DOHH2 (cell line): ENCODE data around the gene SNRNP27.
"Not testable (repeated sequence)": the region's sequence is repeated elsewhere in the genome, so short reads cannot be mapped to it uniquely, and the experiment has no call there.

Experiments used
- H3F3A ChIP-seq: fragments of 200-600 bp; sonication (generic), shearing (Covaris generic); 2 replicates; pipeline ENCODE4 v1.6.0; 2016; ENCODE audit warnings: antibody characterized with exemption, mild to moderate bottlenecking; ENCODE audit not compliant: control insufficient read depth, insufficient read depth
- H3K27ac ChIP-seq: fragments of 200-600 bp; sonication (generic); 2 replicates; pipeline ENCODE4 v1.5.1; 2014; ENCODE audit warnings: low read depth, mild to moderate bottlenecking, low read length, moderate library complexity
- H3K27me3 ChIP-seq: fragments of 200-600 bp; sonication (generic); 2 replicates; pipeline ENCODE4 v1.6.1; 2014; ENCODE audit warnings: mild to moderate bottlenecking, low read length, mixed read lengths; ENCODE audit not compliant: control insufficient read depth
- H3K36me3 ChIP-seq: fragments of 200-600 bp; sonication (generic); 2 replicates; pipeline ENCODE4 v1.6.1; 2014; ENCODE audit warnings: mild to moderate bottlenecking, low read length, moderate library complexity, mixed read lengths; ENCODE audit not compliant: control insufficient read depth
- H3K4me1 ChIP-seq: fragments of 200-600 bp; sonication (generic); 2 replicates; pipeline ENCODE4 v1.6.1; 2014; ENCODE audit warnings: mild to moderate bottlenecking, low read length, mixed read lengths; ENCODE audit not compliant: control insufficient read depth
- H3K4me2 ChIP-seq: fragments of 200-600 bp; sonication (generic); 2 replicates; pipeline ENCODE4 v1.6.0; 2014; ENCODE audit warnings: mild to moderate bottlenecking, low read length, moderate library complexity
- H3K4me3 ChIP-seq: fragments of 200-600 bp; sonication (generic); 2 replicates; pipeline ENCODE4 v1.5.1; 2014; ENCODE audit warnings: mild to moderate bottlenecking, low read length, mixed read lengths
- H3K79me2 ChIP-seq: fragments of 200-600 bp; sonication (generic); 2 replicates; pipeline ENCODE4 v1.6.1; 2014; ENCODE audit warnings: mild to moderate bottlenecking, low read length, mixed read lengths; ENCODE audit not compliant: control insufficient read depth
- H3K9me2 ChIP-seq: fragments of 200-600 bp; sonication (generic); replicated peaks from 2 replicates; pipeline ENCODE4 v1.6.1; 2014; ENCODE audit warnings: mild to moderate bottlenecking, low read length, mixed read lengths; ENCODE audit not compliant: control insufficient read depth
- H3K9me3 ChIP-seq: fragments of 200-600 bp; sonication (generic); 2 replicates; pipeline ENCODE4 v1.6.1; 2014; ENCODE audit warnings: antibody characterized with exemption, low read length, mixed read lengths; ENCODE audit not compliant: control insufficient read depth, insufficient read depth
- H4K20me1 ChIP-seq: fragments of 200-600 bp; sonication (generic); 2 replicates; pipeline ENCODE4 v1.6.0; 2014; ENCODE audit warnings: low read depth, mild to moderate bottlenecking, antibody characterized with exemption, low read length, moderate library complexity; ENCODE audit not compliant: control insufficient read depth, insufficient read depth
- CTCF ChIP-seq: fragments of 200-600 bp; sonication (generic); IDR thresholded peaks from one replicate; pipeline ENCODE4 v1.5.1; 2014; ENCODE audit warnings: antibody characterized with exemption, mild to moderate bottlenecking, low read depth, low read length; ENCODE audit not compliant: poor library complexity, severe bottlenecking
- EZH2phosphoT487 ChIP-seq: fragments of 200-600 bp; sonication (generic); IDR thresholded peaks from 2 replicates; pipeline ENCODE4 v1.6.1; 2017; ENCODE audit warnings: borderline replicate concordance, mild to moderate bottlenecking, antibody characterized with exemption, low read length, moderate library complexity, mixed read lengths

The SNRNP27 gene

DNA sequence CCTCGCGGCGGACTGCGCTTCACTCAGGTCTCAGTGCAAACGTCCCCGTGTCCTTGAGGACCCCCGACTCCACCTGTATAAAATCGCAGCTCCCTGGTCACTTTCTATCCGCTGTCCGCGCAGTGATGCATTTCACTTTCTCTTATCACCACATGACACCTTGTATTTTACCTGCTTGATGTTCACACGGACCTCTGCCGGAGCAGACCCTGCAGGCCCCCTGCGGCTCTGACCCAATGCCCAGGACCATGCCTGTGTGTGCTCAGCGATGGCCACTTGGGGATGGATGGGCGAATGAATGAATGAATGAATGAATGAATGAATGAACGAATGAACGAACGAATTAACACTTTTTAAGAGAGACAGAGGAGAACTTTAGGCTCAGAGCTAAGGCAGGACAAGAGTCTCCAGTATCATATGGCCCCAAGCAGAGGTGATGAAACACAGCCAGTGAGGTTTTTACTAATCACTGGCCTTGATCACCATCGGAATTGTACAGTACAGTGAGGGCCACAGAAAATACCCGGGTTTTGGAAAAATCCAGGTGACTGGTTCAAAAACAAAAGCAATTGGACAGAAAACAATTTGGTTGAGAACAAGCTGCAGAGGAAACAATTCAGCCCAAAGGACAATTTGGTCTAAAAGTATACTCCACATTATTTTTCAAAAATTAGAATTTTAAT, 55.3 kb downstream of the SNRNP27 start:
- TF ChIP-seq EZH2phosphoT487: no peak
- Histone ChIP-seq H3K9me3 (no peaks in the 10 kb centered on the region), H4K20me1 (no peaks in the 10 kb centered on the region), H3K4me3 (no peak overlapping the region), H3K9me2 (no peaks in the 10 kb centered on the region), H3K4me2 (no peak overlapping the region), H3K27ac (no peak overlapping the region), H3K79me2 (no peaks in the 10 kb centered on the region), H3K27me3 (no peaks in the 10 kb centered on the region; the same call in 1 of the 2 replicates), H3F3A (no peaks in the 10 kb centered on the region), H3K4me1 (peaks cover 16% of the 10 kb centered on the region), H3K36me3 (no peaks in the 10 kb centered on the region)

DNA sequence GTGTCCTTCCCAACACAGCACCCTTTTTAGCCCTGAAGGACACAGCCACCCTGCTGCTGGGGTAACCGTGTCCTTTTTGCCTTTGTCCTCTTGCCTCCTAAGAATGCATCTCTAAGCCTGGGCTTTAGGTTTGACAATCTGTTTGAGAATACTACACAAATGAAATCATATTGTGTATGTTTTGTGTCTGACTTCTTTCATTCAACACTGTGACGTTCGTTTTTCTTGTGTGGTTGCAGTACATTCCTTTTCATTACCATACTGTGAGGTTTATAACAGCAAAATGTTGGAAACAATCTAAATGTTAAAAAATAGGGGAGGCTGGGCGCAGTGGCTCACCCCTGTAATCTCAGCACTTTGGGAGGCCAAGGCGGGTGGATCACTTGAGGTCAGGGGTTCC, 56.5 kb downstream of the SNRNP27 start:
- Histone ChIP-seq H3K79me2 (no peaks in the 10 kb centered on the region), H3K9me3 (no peaks in the 10 kb centered on the region), H3K36me3 (no peaks in the 10 kb centered on the region), H3K27me3 (peaks cover 1% of the 10 kb centered on the region; the same call in 1 of the 2 replicates), H3K27ac (no peak overlapping the region), H3K4me2 (no peak overlapping the region), H3K4me1 (peaks cover 16% of the 10 kb centered on the region), H4K20me1 (no peaks in the 10 kb centered on the region), H3F3A (no peaks in the 10 kb centered on the region), H3K4me3 (no peak overlapping the region), H3K9me2 (no peaks in the 10 kb centered on the region)
- TF ChIP-seq CTCF: no peak
- no peak for TF ChIP-seq EZH2phosphoT487

DNA sequence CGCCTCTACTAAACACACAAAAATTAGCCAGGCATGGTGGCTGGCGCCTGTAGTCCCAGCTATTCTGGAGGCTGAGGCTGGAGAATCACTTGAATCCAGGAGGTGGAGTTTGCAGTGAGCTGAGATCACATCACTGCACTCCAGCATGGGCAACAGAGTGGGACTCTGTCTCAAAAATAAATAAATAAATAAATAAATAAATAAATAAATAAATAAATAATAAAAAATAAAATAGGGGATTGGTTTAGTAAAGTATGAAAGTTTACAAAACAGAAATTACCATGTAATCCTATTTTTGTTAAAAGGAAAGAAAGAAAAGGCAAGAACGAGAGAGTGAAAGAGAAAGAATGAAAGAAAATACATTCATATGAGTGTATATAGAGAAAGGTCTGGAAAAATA, 56.9 kb downstream of the SNRNP27 start:
- peaks cover 16% of the 10 kb centered on the region for H3K4me1 ChIP-seq
- not testable (repeated sequence) for H3K4me2 ChIP-seq

GRCh38 chr2:69952336-69953115, 58.8 kb downstream of the SNRNP27 start:
- Histone ChIP-seq H3K79me2 (no peaks in the 10 kb centered on the region), H3K9me3 (no peaks in the 10 kb centered on the region), H3K27ac (no peak overlapping the region), H3K36me3 (no peaks in the 10 kb centered on the region), H3K4me1 (peaks cover under 1% of the 10 kb centered on the region), H3K4me2 (no peak overlapping the region), H4K20me1 (no peaks in the 10 kb centered on the region), H3K9me2 (no peaks in the 10 kb centered on the region), H3K27me3 (peaks cover 15% of the 10 kb centered on the region), H3K4me3 (no peak overlapping the region), H3F3A (no peaks in the 10 kb centered on the region)
- TF ChIP-seq CTCF: no peak
- no peak for TF ChIP-seq EZH2phosphoT487

More for the DNA sequence above, 56.9 kb downstream of the SNRNP27 start:
- H3F3A ChIP-seq, H4K20me1 ChIP-seq, H3K9me2 ChIP-seq, H3K36me3 ChIP-seq, H3K79me2 ChIP-seq, H3K27ac ChIP-seq, H3K4me3 ChIP-seq, H3K27me3 ChIP-seq, H3K9me3 ChIP-seq: not testable (repeated sequence)
